ENCODE data around the gene OR7D2.

GRCh38 chr19:9183000-9183399 is 4.2 kb downstream of the OR7D2 start:
- TF ChIP-seq CTCF (IDR thresholded peaks at IDR 0.05; ENCODE audit: insufficient read depth, low read depth, low read length) (no peak), EZH2 (IDR thresholded peaks at IDR 0.05; ENCODE audit: insufficient read depth, low read length) (no peak)
